ENCODE results near the gene PHACTR1. TPM values are rescaled to one million over a fixed set of nuclear protein-coding genes. Genes with fewer than 3 reads are reported as not detected.

Gene PHACTR1
- total and polyA plus RNA-seq, 7 donors: 0.60 to 7.5 (median 3.7) TPM

DNA sequence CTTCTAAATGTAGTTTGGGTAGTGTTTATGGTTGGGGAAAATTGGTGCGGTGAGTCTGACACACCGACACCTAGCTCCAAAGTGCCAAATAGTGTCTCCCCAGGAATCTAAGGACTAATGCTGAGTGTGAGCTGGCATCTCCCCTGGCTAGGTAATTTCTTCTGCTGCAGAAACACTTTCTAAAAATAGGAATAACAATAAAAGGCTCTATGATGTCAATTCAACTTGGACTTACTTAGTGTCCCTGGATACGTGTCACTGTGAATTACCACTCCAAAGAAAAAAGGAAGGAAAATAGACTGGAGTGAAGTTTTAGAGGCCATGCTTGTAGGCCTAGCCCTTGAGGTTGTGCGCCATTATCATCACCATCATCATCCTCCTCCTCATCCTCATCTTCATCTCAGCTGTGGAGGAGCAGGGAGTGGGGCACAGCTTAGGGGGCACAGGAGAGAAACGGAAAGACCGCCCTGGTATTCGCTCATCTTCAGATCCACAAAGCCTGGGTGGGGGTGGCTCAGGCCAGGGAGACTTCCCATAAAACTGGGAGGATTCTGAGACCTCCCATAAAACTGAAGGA is 522.2 kb downstream of the PHACTR1 start:
- TF ChIP-seq POLR2A (IDR thresholded peaks at IDR 0.05): no peak
- no peak for TF ChIP-seq EP300 (IDR thresholded peaks at IDR 0.05)
- TF ChIP-seq, protein P1, sequence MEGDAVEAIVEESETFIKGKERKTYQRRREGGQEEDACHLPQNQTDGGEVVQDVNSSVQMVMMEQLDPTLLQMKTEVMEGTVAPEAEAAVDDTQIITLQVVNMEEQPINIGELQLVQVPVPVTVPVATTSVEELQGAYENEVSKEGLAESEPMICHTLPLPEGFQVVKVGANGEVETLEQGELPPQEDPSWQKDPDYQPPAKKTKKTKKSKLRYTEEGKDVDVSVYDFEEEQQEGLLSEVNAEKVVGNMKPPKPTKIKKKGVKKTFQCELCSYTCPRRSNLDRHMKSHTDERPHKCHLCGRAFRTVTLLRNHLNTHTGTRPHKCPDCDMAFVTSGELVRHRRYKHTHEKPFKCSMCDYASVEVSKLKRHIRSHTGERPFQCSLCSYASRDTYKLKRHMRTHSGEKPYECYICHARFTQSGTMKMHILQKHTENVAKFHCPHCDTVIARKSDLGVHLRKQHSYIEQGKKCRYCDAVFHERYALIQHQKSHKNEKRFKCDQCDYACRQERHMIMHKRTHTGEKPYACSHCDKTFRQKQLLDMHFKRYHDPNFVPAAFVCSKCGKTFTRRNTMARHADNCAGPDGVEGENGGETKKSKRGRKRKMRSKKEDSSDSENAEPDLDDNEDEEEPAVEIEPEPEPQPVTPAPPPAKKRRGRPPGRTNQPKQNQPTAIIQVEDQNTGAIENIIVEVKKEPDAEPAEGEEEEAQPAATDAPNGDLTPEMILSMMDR (IDR thresholded peaks at IDR 0.05): no peak
- TF ChIP-seq POLR2AphosphoS5 (IDR thresholded peaks at IDR 0.05): no peak
- DNase-seq: no peak
- no peaks in the 10 kb centered on the region for H3K4me1 ChIP-seq
- WGBS, 2 donors: 88 to 91% methylated on average over 7 of the region's 7 CpGs
- H3K4me3 ChIP-seq: no peak overlapping the region
- H3K9me3 ChIP-seq: no peaks in the 10 kb centered on the region
- H3K27ac ChIP-seq: no peak overlapping the region
- no peaks in the 10 kb centered on the region for H3K36me3 ChIP-seq
- no peaks in the 10 kb centered on the region for H3K27me3 ChIP-seq
- intact Hi-C loops (cut with DNase I): no loop called here

DNA sequence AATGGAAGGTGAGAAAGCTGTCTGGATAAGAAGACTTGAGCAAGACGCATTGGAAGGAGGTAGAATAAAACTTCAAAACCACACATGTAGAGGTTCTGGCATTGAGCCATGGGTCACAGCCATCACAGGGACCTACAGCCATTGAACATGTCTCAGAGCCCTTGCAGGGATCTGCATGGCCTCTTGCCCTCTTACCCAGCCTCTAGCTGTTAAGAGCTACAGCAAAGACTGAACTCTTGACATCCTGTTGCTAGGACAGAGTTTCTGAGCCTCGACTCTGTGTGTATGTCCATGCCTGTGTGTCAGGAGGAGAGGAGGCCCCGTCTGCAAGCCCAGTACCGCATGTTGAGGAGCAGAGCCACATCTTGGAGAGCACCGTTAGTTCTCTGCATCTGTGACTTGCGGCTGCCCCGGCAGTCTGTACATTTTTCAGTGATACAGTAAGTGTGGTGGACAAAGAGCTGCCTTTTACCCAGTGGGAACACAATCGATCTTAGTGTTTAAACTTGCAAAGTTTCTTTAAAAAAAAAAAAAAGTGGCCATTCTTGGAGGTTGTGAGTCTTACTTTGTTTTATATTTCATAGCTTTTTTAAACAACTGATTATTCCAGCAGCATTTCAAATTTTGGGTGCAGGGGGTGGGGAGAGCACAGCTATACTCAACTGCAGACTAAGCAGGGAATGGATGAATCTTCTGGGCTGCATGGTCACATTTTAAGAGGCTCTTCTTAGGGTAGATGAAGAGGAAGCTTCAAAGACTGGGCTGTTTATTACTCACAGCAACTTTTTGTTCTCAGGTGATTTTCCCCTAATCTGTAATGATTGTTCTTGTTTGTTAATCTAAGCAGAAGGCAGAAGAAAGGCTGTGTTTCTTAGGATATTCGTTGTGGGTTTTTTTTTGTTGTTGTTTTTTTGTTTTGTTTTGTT is 523.2 kb downstream of the PHACTR1 start:
- Histone ChIP-seq H3K27ac (no peak overlapping the region), H3K4me3 (no peak overlapping the region), H3K27me3 (no peaks in the 10 kb centered on the region), H3K9me3 (no peaks in the 10 kb centered on the region), H3K36me3 (no peaks in the 10 kb centered on the region), H3K4me1 (no peaks in the 10 kb centered on the region)
- 85 to 86% methylated on average over 9 of the region's 9 CpGs for WGBS, 2 donors
- no peak for DNase-seq
- intact Hi-C loops (cut with DNase I): no loop called here
- TF ChIP-seq POLR2A (IDR thresholded peaks at IDR 0.05) (no peak), EP300 (IDR thresholded peaks at IDR 0.05) (no peak), POLR2AphosphoS5 (IDR thresholded peaks at IDR 0.05) (no peak)
- TF ChIP-seq, protein P1 (IDR thresholded peaks at IDR 0.05): no peak

DNA sequence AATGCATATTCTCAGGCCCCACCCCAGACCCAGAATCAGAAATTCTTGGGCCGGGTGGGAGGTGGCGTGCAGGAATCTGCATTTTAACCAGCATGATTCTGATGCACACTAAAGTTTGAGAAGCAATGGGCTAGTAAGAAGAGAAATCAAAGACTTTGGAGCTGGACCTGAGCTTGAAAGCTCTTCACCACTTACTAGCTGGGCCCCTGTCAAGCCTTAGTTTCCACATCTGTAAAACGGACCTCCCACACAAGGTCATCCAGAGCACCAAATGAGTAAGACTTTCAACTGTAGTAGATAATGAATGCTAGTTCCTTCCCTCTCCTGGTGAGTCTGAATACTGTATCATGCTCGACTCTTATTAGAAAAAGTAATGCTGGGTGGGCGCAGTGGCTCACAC is 524.8 kb downstream of the PHACTR1 start:
- H3K27me3 ChIP-seq: no peaks in the 10 kb centered on the region
- TF ChIP-seq EP300 (IDR thresholded peaks at IDR 0.05) (no peak), POLR2AphosphoS5 (IDR thresholded peaks at IDR 0.05) (no peak), POLR2A (IDR thresholded peaks at IDR 0.05) (no peak)
- TF ChIP-seq, protein P1 (IDR thresholded peaks at IDR 0.05): no peak
- intact Hi-C loops (cut with DNase I): no loop called here
- no peaks in the 10 kb centered on the region for H3K9me3 ChIP-seq
- H3K27ac ChIP-seq: no peak overlapping the region
- no peak for DNase-seq
- WGBS, 2 donors: 85 to 94% methylated on average over 5 of the region's 5 CpGs
- H3K4me3 ChIP-seq: no peak overlapping the region
- H3K4me1 ChIP-seq: no peaks in the 10 kb centered on the region
- H3K36me3 ChIP-seq: no peaks in the 10 kb centered on the region

DNA sequence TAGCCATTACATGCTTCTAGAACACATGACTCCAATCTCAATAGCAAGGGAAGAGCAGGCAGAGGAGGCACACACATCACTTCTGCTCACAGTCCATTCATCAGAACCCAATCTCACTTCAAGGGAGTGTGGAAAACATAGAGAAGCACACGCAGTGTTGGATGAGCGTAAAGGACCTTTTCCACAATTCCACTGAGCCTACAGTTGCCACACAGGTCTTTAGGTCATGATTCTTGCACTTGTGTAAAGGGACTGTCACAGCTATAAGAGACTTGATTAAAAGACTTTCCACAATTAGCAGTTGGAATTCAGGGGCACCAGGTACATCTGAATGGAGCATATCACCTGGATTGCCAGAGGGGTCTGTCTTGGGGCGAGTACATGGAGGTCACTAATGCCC is 525.6 kb downstream of the PHACTR1 start:
- Histone ChIP-seq H3K9me3 (no peaks in the 10 kb centered on the region), H3K27me3 (no peaks in the 10 kb centered on the region), H3K4me3 (no peak overlapping the region), H3K4me1 (no peaks in the 10 kb centered on the region), H3K36me3 (no peaks in the 10 kb centered on the region), H3K27ac (no peak overlapping the region)
- intact Hi-C loops (cut with DNase I): no loop called here
- no peak for DNase-seq
- WGBS, 2 donors: 97 to 98% methylated on average over 3 of the region's 3 CpGs
- TF ChIP-seq, protein P1 (IDR thresholded peaks at IDR 0.05): no peak
- TF ChIP-seq POLR2A (IDR thresholded peaks at IDR 0.05): no peak
- no peak for TF ChIP-seq EP300 (IDR thresholded peaks at IDR 0.05)
- TF ChIP-seq POLR2AphosphoS5 (IDR thresholded peaks at IDR 0.05): no peak
